ENCODE data around the gene PRKCE. TPM values are rescaled to one million over a fixed set of nuclear protein-coding genes. Genes with fewer than 3 reads are reported as not detected.
"Not testable (repeated sequence)": the region's sequence is repeated elsewhere in the genome, so short reads cannot be mapped to it uniquely, and the experiment has no call there.

PRKCE gene
- total and polyA plus RNA-seq, 4 donors = 2.5 to 38.6 (median 5.8) TPM

DNA sequence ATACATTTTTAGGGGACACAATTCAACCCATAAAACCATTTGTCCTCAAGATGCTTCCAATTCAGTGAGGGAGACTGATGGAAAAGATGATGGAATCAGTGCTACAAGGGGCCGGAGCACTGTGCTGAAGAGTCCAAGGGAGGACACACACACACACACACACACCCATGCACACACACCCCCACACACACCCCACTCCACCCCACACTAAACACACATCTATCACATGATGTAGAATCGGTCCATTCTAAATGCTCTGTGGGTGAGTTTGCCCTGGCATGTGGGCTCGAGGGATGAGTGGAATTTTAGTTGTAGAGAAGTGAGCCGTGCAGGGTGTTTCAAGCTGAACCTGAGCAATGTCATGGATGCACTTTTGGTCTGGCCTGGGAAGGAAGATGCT, 41.1 kb downstream of the PRKCE start:
- no peak overlapping the region for H3K4me3 ChIP-seq (ENCODE audit: low read depth in 1 of 3, low read length in 3 of 3)
- no peaks in the 10 kb centered on the region for H3K9me3 ChIP-seq (ENCODE audit: control insufficient read depth in 4 of 4, low read length in 3 of 4)
- H3K4me1 ChIP-seq (ENCODE audit: control insufficient read depth in 4 of 4, insufficient read depth in 4 of 4, low read length in 3 of 4) = peaks cover 2 to 8% (median 6%) of the 10 kb centered on the region in 4 donors
- H3K27ac ChIP-seq (ENCODE audit: low read depth in 1 of 2, low read length in 2 of 2) = no peak overlapping the region
- WGBS = 93% methylated on average over 4 of the region's 4 CpGs
- H3K36me3 ChIP-seq (ENCODE audit: control insufficient read depth in 4 of 4, insufficient read depth in 3 of 4, low read depth in 1 of 4, low read length in 3 of 4) = no peaks in the 10 kb centered on the region
- TF ChIP-seq, protein P1, sequence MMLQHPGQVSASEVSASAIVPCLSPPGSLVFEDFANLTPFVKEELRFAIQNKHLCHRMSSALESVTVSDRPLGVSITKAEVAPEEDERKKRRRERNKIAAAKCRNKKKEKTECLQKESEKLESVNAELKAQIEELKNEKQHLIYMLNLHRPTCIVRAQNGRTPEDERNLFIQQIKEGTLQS (IDR thresholded peaks at IDR 0.05) = no peak
- no peak for TF ChIP-seq YY1 (IDR thresholded peaks at IDR 0.05)
- TF ChIP-seq, protein P2, sequence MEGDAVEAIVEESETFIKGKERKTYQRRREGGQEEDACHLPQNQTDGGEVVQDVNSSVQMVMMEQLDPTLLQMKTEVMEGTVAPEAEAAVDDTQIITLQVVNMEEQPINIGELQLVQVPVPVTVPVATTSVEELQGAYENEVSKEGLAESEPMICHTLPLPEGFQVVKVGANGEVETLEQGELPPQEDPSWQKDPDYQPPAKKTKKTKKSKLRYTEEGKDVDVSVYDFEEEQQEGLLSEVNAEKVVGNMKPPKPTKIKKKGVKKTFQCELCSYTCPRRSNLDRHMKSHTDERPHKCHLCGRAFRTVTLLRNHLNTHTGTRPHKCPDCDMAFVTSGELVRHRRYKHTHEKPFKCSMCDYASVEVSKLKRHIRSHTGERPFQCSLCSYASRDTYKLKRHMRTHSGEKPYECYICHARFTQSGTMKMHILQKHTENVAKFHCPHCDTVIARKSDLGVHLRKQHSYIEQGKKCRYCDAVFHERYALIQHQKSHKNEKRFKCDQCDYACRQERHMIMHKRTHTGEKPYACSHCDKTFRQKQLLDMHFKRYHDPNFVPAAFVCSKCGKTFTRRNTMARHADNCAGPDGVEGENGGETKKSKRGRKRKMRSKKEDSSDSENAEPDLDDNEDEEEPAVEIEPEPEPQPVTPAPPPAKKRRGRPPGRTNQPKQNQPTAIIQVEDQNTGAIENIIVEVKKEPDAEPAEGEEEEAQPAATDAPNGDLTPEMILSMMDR (IDR thresholded peaks at IDR 0.05; ENCODE audit: low read depth, low read length, missing input control) = no peak
- TF ChIP-seq FOXA2 (IDR thresholded peaks at IDR 0.05) = no peak
- no peak for TF ChIP-seq GABPA (IDR thresholded peaks at IDR 0.05 in 1 of 2, conservative IDR thresholded peaks at IDR 0.05 in 1 of 2)
- no peak for TF ChIP-seq TAF1 (conservative IDR thresholded peaks at IDR 0.05)
- TF ChIP-seq SP1 (IDR thresholded peaks at IDR 0.05) = no peak
- no peak for TF ChIP-seq NR2F2 (IDR thresholded peaks at IDR 0.05)
- no peak for TF ChIP-seq JUND (IDR thresholded peaks at IDR 0.05)
- H3K9ac ChIP-seq (ENCODE audit: low read depth in 1 of 2, low read length in 2 of 2) = no peak overlapping the region
- H3K27me3 ChIP-seq (ENCODE audit: control insufficient read depth in 4 of 4, insufficient read depth in 4 of 4, low read length in 3 of 4) = no peaks in the 10 kb centered on the region
- DNase-seq (ENCODE audit: low spot score) = no peak

DNA sequence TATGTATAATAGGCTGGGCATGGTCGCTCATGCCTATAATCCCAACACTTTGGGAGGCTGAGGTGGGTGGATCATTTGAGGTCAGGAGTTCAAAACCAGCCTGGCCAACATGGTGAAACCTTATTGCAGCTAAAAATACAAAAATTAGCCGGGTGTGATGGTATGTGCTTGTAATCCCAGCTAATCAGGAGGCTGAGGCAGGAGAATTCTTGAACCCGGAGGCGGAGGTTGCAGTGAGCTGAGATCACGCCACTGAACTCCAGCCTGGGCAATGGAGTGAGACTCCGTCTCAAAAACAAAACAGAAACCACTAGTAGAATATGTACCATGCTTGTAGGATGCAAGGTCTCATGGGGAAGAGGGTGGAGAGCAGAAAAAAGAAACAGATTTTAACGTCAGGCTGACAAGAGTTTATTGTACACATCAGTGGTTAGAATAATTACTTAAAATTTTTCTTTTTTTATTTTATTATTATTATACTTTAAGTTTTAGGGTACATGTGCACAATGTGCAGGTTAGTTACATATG, 44.1 kb downstream of the PRKCE start:
- not testable (repeated sequence) for H3K27me3 ChIP-seq (ENCODE audit: control insufficient read depth in 4 of 4, insufficient read depth in 4 of 4, low read length in 3 of 4); DNase-seq (ENCODE audit: low spot score); H3K4me3 ChIP-seq (ENCODE audit: low read depth in 1 of 3, low read length in 3 of 3); H3K36me3 ChIP-seq (ENCODE audit: control insufficient read depth in 4 of 4, insufficient read depth in 3 of 4, low read depth in 1 of 4, low read length in 3 of 4); H3K9me3 ChIP-seq (ENCODE audit: control insufficient read depth in 4 of 4, low read length in 3 of 4); H3K27ac ChIP-seq (ENCODE audit: low read depth in 1 of 2, low read length in 2 of 2); H3K9ac ChIP-seq (ENCODE audit: low read depth in 1 of 2, low read length in 2 of 2); H3K4me1 ChIP-seq (ENCODE audit: control insufficient read depth in 4 of 4, insufficient read depth in 4 of 4, low read length in 3 of 4)
- 93% methylated on average over 7 of the region's 7 CpGs for WGBS

DNA sequence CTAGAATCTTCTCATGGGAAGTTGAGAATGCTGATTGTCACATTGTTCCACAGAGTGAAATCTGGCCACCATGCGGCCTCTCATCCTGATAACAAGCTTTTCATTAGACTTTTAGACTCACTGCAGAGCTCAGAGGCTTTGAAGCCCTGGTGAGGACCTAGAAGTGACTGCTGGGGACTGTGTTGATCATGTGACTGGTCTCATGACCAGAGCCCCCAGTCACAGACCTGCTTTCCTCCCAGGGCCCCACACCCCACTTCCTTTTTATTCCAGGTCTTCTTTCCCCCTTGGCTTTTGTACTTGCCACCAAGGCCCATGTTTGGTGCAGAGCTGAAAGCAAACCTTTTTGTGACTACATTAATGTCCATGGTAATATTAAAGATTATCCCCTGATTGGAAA, 45.2 kb downstream of the PRKCE start:
- no peak overlapping the region for H3K9ac ChIP-seq (ENCODE audit: low read depth in 1 of 2, low read length in 2 of 2)
- peaks cover 2 to 8% (median 5%) of the 10 kb centered on the region in 4 donors for H3K4me1 ChIP-seq (ENCODE audit: control insufficient read depth in 4 of 4, insufficient read depth in 4 of 4, low read length in 3 of 4)
- WGBS = 85% methylated on average over 1 of the region's 1 CpG
- no peaks in the 10 kb centered on the region for H3K27me3 ChIP-seq (ENCODE audit: control insufficient read depth in 4 of 4, insufficient read depth in 4 of 4, low read length in 3 of 4)
- no peaks in the 10 kb centered on the region for H3K9me3 ChIP-seq (ENCODE audit: control insufficient read depth in 4 of 4, low read length in 3 of 4)
- no peak for DNase-seq (ENCODE audit: low spot score)
- no peaks in the 10 kb centered on the region for H3K36me3 ChIP-seq (ENCODE audit: control insufficient read depth in 4 of 4, insufficient read depth in 3 of 4, low read depth in 1 of 4, low read length in 3 of 4)
- TF ChIP-seq, protein P3, sequence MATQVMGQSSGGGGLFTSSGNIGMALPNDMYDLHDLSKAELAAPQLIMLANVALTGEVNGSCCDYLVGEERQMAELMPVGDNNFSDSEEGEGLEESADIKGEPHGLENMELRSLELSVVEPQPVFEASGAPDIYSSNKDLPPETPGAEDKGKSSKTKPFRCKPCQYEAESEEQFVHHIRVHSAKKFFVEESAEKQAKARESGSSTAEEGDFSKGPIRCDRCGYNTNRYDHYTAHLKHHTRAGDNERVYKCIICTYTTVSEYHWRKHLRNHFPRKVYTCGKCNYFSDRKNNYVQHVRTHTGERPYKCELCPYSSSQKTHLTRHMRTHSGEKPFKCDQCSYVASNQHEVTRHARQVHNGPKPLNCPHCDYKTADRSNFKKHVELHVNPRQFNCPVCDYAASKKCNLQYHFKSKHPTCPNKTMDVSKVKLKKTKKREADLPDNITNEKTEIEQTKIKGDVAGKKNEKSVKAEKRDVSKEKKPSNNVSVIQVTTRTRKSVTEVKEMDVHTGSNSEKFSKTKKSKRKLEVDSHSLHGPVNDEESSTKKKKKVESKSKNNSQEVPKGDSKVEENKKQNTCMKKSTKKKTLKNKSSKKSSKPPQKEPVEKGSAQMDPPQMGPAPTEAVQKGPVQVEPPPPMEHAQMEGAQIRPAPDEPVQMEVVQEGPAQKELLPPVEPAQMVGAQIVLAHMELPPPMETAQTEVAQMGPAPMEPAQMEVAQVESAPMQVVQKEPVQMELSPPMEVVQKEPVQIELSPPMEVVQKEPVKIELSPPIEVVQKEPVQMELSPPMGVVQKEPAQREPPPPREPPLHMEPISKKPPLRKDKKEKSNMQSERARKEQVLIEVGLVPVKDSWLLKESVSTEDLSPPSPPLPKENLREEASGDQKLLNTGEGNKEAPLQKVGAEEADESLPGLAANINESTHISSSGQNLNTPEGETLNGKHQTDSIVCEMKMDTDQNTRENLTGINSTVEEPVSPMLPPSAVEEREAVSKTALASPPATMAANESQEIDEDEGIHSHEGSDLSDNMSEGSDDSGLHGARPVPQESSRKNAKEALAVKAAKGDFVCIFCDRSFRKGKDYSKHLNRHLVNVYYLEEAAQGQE (IDR thresholded peaks at IDR 0.05) = no peak
- TF ChIP-seq FOXA1 (IDR thresholded peaks at IDR 0.05) (no peak), RAD21 (IDR thresholded peaks at IDR 0.05) (no peak), HNF4G (IDR thresholded peaks at IDR 0.05) (no peak), TAF1 (conservative IDR thresholded peaks at IDR 0.05) (no peak), RXRA (IDR thresholded peaks at IDR 0.05) (no peak), EGR1 (IDR thresholded peaks at IDR 0.05; ENCODE audit: low read depth in 2 of 2) (no peak), YY1 (IDR thresholded peaks at IDR 0.05) (no peak), FOXA2 (IDR thresholded peaks at IDR 0.05) (no peak)
- TF ChIP-seq, protein P2 (IDR thresholded peaks at IDR 0.05; ENCODE audit: low read depth, low read length, missing input control) = no peak
- TF ChIP-seq, protein P1 (IDR thresholded peaks at IDR 0.05) = no peak
- H3K27ac ChIP-seq (ENCODE audit: low read depth in 1 of 2, low read length in 2 of 2) = no peak overlapping the region
- no peak overlapping the region for H3K4me3 ChIP-seq (ENCODE audit: low read depth in 1 of 3, low read length in 3 of 3)

All from liver (tissue), 9 donors.